ENCODE measurements around the gene JUN. TPM values are rescaled to one million over a fixed set of nuclear protein-coding genes. Genes with fewer than 3 reads are reported as not detected.

JUN gene
- total RNA-seq, 1 experiment from 2014 or later, result 73.6 TPM

DNA sequence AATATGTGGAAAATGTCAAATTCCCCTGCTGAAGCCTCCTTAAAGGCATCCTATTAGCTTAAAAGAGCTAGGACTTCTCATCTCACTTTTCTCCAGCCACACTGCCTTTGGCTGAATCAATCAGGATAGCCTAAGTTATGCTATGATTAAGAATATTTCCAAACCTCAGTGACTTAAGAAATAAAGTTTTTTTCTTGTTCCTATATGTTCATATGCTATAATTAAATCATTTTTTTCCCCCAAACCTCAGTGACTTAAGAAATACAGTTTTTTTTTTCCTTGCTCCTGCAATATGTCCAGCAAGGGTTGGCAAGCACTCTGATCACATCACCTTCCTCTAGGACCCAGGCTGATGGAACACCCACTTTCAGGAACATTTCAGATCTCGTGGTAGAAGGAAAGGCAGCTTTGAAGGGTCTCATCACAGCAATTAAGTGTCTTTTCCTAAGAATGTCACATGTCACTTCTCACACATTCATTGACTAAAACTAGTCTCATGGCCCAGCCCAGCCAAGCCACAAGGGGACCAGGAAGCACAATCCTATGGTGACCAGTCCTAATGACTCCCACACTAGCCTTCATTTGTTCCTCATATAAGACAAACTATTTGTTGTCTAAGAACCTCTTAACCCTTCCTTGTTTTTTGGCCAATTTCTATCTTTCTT lies 6.3 kb upstream of the JUN start:
- POLR2A ChIA-PET (ENCODE audit: unreplicated experiment), result no interaction called here
- no peak for DNase-seq
- no peak overlapping the region for H2AFZ ChIP-seq (ENCODE audit: low read length)
- ATAC-seq, result no peak
- H3K4me3 ChIP-seq (ENCODE audit: low read length), result no peak overlapping the region
- H3K4me2 ChIP-seq (ENCODE audit: low read length), result no peak overlapping the region
- H3K79me2 ChIP-seq (ENCODE audit: low read length), result no peaks in the 10 kb centered on the region
- no peaks in the 10 kb centered on the region for H3K9me3 ChIP-seq (ENCODE audit: low read length)
- TF ChIP-seq, protein P1, sequence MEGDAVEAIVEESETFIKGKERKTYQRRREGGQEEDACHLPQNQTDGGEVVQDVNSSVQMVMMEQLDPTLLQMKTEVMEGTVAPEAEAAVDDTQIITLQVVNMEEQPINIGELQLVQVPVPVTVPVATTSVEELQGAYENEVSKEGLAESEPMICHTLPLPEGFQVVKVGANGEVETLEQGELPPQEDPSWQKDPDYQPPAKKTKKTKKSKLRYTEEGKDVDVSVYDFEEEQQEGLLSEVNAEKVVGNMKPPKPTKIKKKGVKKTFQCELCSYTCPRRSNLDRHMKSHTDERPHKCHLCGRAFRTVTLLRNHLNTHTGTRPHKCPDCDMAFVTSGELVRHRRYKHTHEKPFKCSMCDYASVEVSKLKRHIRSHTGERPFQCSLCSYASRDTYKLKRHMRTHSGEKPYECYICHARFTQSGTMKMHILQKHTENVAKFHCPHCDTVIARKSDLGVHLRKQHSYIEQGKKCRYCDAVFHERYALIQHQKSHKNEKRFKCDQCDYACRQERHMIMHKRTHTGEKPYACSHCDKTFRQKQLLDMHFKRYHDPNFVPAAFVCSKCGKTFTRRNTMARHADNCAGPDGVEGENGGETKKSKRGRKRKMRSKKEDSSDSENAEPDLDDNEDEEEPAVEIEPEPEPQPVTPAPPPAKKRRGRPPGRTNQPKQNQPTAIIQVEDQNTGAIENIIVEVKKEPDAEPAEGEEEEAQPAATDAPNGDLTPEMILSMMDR (conservative IDR thresholded peaks at IDR 0.05; ENCODE audit: low read depth, low read length), result no peak
- H3K36me3 ChIP-seq (ENCODE audit: low read depth, low read length), result no peaks in the 10 kb centered on the region
- H3K4me1 ChIP-seq (ENCODE audit: insufficient read depth, low read length), result peaks cover 12% of the 10 kb centered on the region
- H3K27ac ChIP-seq (ENCODE audit: low read length), result no peak overlapping the region
- BruUV-seq (replicated peaks), result no TSS peak
- 0 out of 2 replicates have a peak, but pooled peaks cover 5% of the 10 kb centered on the region for H3K9me2 ChIP-seq (replicated peaks; ENCODE audit: low read length)
- CTCF ChIA-PET, result no interaction called here
- H4K20me1 ChIP-seq (ENCODE audit: low read length), result no peaks in the 10 kb centered on the region
- no peaks in the 10 kb centered on the region for H3F3A ChIP-seq (ENCODE audit: low read length, unreplicated experiment)
- intact Hi-C loops (cut with micrococcal nuclease), result loop anchor here (5.0 to 10.0 kb wide), 3 partner anchors 235 to 805 kb away; no protein-coding TSS in a partner anchor
- H3K9ac ChIP-seq (ENCODE audit: low read length), result no peak overlapping the region
- H3K27me3 ChIP-seq (ENCODE audit: low read length), result no peaks in the 10 kb centered on the region

DNA sequence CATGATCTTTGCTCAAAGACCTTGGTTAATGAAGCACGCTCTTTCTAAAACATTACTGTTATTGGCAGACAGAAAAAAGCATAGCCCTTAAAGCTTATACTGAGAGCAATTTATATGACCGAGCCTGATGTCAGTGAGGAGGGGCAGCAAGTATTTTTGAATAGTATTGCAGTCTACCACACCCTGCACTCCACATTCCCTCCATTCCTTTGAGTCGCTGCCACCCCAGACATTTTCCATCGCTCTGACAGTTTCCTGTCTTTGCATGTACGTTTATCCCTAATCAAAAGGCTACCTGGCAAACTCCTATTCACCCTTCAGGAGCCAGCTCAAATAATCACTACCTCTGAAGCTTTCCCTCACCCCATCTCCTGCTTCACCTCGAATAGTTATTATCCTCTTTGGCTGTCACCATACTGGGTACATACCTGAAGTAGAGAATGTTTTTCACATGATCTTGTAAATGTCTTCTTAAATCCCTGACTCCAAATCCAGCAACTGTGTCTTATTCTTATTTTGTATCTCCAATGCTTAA lies 5.5 kb upstream of the JUN start:
- no peak overlapping the region for H3K4me2 ChIP-seq (ENCODE audit: low read length)
- BruUV-seq (replicated peaks), result no TSS peak
- intact Hi-C loops (cut with micrococcal nuclease), result loop anchor here (5.0 to 10.0 kb wide), 3 partner anchors 235 to 805 kb away; no protein-coding TSS in a partner anchor

DNA sequence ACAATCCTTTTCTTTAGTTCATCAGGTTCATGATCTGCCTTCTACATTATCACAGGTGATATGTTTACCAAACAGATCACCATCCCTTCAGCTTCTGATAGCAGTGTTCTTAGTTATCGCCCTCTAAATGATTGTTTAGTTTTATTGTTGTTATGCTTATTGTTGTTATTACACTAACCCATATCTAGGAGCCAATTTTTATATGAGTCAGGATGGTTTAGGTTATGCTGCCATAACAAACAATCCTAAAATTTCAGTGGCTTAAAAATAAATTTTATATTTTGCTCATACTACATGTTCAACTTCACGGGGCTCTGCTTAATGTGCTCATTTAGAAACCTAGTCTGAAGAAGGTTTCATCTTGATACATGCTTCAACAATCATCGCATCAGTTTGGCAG lies 4.4 kb upstream of the JUN start:
- CTCF ChIA-PET, result no interaction called here
- TF ChIP-seq, protein P1 (conservative IDR thresholded peaks at IDR 0.05; ENCODE audit: low read depth, low read length), result no peak
- TF ChIP-seq EZH2 (IDR thresholded peaks at IDR 0.05; ENCODE audit: low read length, unreplicated experiment) (no peak), EZH2phosphoT487 (IDR thresholded peaks at IDR 0.05; ENCODE audit: borderline replicate concordance, low read length) (no peak)
- no peak overlapping the region for H3K27ac ChIP-seq (ENCODE audit: low read length)

More for the DNA sequence above, 5.5 kb upstream of the JUN start:
- DNase-seq, result no peak
- Histone ChIP-seq H3K27me3 (ENCODE audit: low read length) (no peaks in the 10 kb centered on the region), H3K27ac (ENCODE audit: low read length) (no peak overlapping the region), H3F3A (ENCODE audit: low read length, unreplicated experiment) (no peaks in the 10 kb centered on the region), H4K20me1 (ENCODE audit: low read length) (no peaks in the 10 kb centered on the region), H3K9ac (ENCODE audit: low read length) (no peak overlapping the region), H3K36me3 (ENCODE audit: low read depth, low read length) (no peaks in the 10 kb centered on the region), H3K79me2 (ENCODE audit: low read length) (0 out of 2 replicates have a peak, but pooled peaks cover 3% of the 10 kb centered on the region), H3K4me1 (ENCODE audit: insufficient read depth, low read length) (peaks cover 12% of the 10 kb centered on the region), H2AFZ (ENCODE audit: low read length) (no peak overlapping the region), H3K9me2 (replicated peaks; ENCODE audit: low read length) (0 out of 2 replicates have a peak, but pooled peaks cover 3% of the 10 kb centered on the region), H3K4me3 (ENCODE audit: low read length) (no peak overlapping the region), H3K9me3 (ENCODE audit: low read length) (no peaks in the 10 kb centered on the region)
- no peak for TF ChIP-seq EZH2 (IDR thresholded peaks at IDR 0.05; ENCODE audit: low read length, unreplicated experiment)
- TF ChIP-seq, protein P1 (conservative IDR thresholded peaks at IDR 0.05; ENCODE audit: low read depth, low read length), result no peak
- TF ChIP-seq EZH2phosphoT487 (IDR thresholded peaks at IDR 0.05; ENCODE audit: borderline replicate concordance, low read length), result no peak
- ChIA-PET POLR2A (ENCODE audit: unreplicated experiment) (no interaction called here), CTCF (no interaction called here)
- ATAC-seq, result no peak

More for the DNA sequence above, 4.4 kb upstream of the JUN start:
- Histone ChIP-seq H4K20me1 (ENCODE audit: low read length) (peaks cover 4% of the 10 kb centered on the region; the same call in 1 of the 2 replicates), H2AFZ (ENCODE audit: low read length) (no peak overlapping the region), H3K4me3 (ENCODE audit: low read length) (no peak overlapping the region), H3K36me3 (ENCODE audit: low read depth, low read length) (no peaks in the 10 kb centered on the region), H3F3A (ENCODE audit: low read length, unreplicated experiment) (no peaks in the 10 kb centered on the region), H3K9me3 (ENCODE audit: low read length) (no peaks in the 10 kb centered on the region), H3K27me3 (ENCODE audit: low read length) (no peaks in the 10 kb centered on the region), H3K4me1 (ENCODE audit: insufficient read depth, low read length) (peaks cover 12% of the 10 kb centered on the region), H3K9me2 (replicated peaks; ENCODE audit: low read length) (no peaks in the 10 kb centered on the region), H3K79me2 (ENCODE audit: low read length) (peaks cover 11% of the 10 kb centered on the region), H3K4me2 (ENCODE audit: low read length) (no peak overlapping the region), H3K9ac (ENCODE audit: low read length) (no peak overlapping the region)
- no peak for ATAC-seq
- no TSS peak for BruUV-seq (replicated peaks)
- DNase-seq, result no peak
- POLR2A ChIA-PET (ENCODE audit: unreplicated experiment), result no interaction called here
- intact Hi-C loops (cut with micrococcal nuclease), result loop anchor here (5.0 to 10.0 kb wide), 3 partner anchors 237 to 807 kb away; no protein-coding TSS in a partner anchor

Measured in PC-3 (cell line).